ENCODE data around the gene HNRNPF. TPM values are rescaled to one million over a fixed set of nuclear protein-coding genes. Genes with fewer than 3 reads are reported as not detected.
A peak's percentile ranks its signal among the peaks of the same experiment; 100 is the strongest.

The HNRNPF gene
- total RNA-seq, 1 experiment from 2014 or later = 358 TPM

- peaks cover 62% of the 10 kb centered on the region for H3K36me3 Mint-ChIP-seq
- no peaks in the 10 kb centered on the region for H3K27me3 Mint-ChIP-seq (ENCODE audit: low read depth)
- no peak overlapping the region for H3K4me3 Mint-ChIP-seq
- no peaks in the 10 kb centered on the region for H3K9me3 Mint-ChIP-seq
- CTCF ChIA-PET = no interaction called here
- no peak for TF ChIP-seq NR3C1 (CRISPR knock-in tag; conservative IDR thresholded peaks at IDR 0.05; ENCODE audit: low read depth)
- no peak for TF ChIP-seq ZNF671 (CRISPR knock-in tag; IDR thresholded peaks at IDR 0.05)
- no peak for TF ChIP-seq MYBL2 (CRISPR knock-in tag; IDR thresholded peaks at IDR 0.05)
- TF ChIP-seq ESRRA (CRISPR knock-in tag; IDR thresholded peaks at IDR 0.05; ENCODE audit: borderline replicate concordance) = no peak
- no peak for TF ChIP-seq ERG (CRISPR knock-in tag; IDR thresholded peaks at IDR 0.05)
- no peak for TF ChIP-seq ATF3 (CRISPR knock-in tag; conservative IDR thresholded peaks at IDR 0.05)
- TF ChIP-seq OVOL2 (CRISPR knock-in tag; IDR thresholded peaks at IDR 0.05; ENCODE audit: borderline replicate concordance) = no peak
- H3K27ac Mint-ChIP-seq = peak overlapping the region; percentile 41; the same call in 1 of the 2 replicates
- POLR2A ChIA-PET = interaction anchor here (1.0 to 1.7 kb wide), 2 partner anchors 8 to 9 kb away, joined by 3 to 5 read pairs; no protein-coding TSS in a partner anchor
- H3K4me1 Mint-ChIP-seq = peaks cover 12% of the 10 kb centered on the region
- DNase-seq (ENCODE audit: low spot score) = no peak
- no peak for ATAC-seq
These were observed 21.9 kb downstream of the HNRNPF start for GRCh38 chr10:43386981-43387677.

DNA sequence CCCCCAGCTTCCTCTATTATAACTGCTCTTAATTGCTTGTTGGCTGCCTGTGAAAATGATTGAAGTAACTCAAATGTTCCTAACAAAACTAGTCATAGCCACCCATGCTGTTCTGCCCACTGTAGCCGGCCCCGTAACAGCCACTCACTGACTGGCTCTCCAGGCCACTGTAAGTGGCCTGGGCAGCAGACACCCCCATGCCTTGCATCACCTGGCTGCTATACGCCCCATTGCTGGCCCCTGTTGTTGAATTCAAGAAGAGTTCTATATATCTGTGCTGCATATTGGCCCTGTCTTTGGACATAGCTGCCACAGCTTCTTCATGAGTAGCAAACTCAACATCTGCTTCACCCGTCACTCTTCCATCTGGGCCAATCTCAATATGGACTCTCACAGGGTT is 22.4 kb downstream of the HNRNPF start:
- H3K27me3 Mint-ChIP-seq (ENCODE audit: low read depth) = no peaks in the 10 kb centered on the region
- no peaks in the 10 kb centered on the region for H3K9me3 Mint-ChIP-seq
- TF ChIP-seq, protein P1, sequence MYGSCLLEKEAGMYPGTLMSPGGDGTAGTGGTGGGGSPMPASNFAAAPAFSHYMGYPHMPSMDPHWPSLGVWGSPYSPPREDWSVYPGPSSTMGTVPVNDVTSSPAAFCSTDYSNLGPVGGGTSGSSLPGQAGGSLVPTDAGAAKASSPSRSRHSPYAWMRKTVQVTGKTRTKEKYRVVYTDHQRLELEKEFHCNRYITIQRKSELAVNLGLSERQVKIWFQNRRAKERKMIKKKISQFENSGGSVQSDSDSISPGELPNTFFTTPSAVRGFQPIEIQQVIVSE (CRISPR knock-in tag; IDR thresholded peaks at IDR 0.05; ENCODE audit: borderline replicate concordance) = no peak
- TF ChIP-seq, protein P2, sequence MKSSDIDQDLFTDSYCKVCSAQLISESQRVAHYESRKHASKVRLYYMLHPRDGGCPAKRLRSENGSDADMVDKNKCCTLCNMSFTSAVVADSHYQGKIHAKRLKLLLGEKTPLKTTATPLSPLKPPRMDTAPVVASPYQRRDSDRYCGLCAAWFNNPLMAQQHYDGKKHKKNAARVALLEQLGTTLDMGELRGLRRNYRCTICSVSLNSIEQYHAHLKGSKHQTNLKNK (CRISPR knock-in tag; IDR thresholded peaks at IDR 0.05) = no peak
- no peak for TF ChIP-seq MYBL2 (CRISPR knock-in tag; IDR thresholded peaks at IDR 0.05)
- no peak for TF ChIP-seq IRF2 (CRISPR knock-in tag; IDR thresholded peaks at IDR 0.05; ENCODE audit: borderline replicate concordance, low read depth)
- no peak for TF ChIP-seq TEAD1 (CRISPR knock-in tag; IDR thresholded peaks at IDR 0.05)
- TF ChIP-seq, protein P3, sequence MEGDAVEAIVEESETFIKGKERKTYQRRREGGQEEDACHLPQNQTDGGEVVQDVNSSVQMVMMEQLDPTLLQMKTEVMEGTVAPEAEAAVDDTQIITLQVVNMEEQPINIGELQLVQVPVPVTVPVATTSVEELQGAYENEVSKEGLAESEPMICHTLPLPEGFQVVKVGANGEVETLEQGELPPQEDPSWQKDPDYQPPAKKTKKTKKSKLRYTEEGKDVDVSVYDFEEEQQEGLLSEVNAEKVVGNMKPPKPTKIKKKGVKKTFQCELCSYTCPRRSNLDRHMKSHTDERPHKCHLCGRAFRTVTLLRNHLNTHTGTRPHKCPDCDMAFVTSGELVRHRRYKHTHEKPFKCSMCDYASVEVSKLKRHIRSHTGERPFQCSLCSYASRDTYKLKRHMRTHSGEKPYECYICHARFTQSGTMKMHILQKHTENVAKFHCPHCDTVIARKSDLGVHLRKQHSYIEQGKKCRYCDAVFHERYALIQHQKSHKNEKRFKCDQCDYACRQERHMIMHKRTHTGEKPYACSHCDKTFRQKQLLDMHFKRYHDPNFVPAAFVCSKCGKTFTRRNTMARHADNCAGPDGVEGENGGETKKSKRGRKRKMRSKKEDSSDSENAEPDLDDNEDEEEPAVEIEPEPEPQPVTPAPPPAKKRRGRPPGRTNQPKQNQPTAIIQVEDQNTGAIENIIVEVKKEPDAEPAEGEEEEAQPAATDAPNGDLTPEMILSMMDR (IDR thresholded peaks at IDR 0.05) = no peak
- TF ChIP-seq, protein P4, sequence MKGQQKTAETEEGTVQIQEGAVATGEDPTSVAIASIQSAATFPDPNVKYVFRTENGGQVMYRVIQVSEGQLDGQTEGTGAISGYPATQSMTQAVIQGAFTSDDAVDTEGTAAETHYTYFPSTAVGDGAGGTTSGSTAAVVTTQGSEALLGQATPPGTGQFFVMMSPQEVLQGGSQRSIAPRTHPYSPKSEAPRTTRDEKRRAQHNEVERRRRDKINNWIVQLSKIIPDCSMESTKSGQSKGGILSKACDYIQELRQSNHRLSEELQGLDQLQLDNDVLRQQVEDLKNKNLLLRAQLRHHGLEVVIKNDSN (CRISPR knock-in tag; IDR thresholded peaks at IDR 0.05) = no peak
- TF ChIP-seq, protein P5, sequence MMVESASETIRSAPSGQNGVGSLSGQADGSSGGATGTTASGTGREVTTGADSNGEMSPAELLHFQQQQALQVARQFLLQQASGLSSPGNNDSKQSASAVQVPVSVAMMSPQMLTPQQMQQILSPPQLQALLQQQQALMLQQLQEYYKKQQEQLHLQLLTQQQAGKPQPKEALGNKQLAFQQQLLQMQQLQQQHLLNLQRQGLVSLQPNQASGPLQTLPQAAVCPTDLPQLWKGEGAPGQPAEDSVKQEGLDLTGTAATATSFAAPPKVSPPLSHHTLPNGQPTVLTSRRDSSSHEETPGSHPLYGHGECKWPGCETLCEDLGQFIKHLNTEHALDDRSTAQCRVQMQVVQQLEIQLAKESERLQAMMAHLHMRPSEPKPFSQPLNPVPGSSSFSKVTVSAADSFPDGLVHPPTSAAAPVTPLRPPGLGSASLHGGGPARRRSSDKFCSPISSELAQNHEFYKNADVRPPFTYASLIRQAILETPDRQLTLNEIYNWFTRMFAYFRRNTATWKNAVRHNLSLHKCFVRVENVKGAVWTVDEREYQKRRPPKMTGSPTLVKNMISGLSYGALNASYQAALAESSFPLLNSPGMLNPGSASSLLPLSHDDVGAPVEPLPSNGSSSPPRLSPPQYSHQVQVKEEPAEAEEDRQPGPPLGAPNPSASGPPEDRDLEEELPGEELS (CRISPR knock-in tag; IDR thresholded peaks at IDR 0.05) = no peak
- TF ChIP-seq TEAD4 (CRISPR knock-in tag; IDR thresholded peaks at IDR 0.05) = no peak
- no peak for TF ChIP-seq ATF1 (CRISPR knock-in tag; IDR thresholded peaks at IDR 0.05)
- TF ChIP-seq, protein P6, sequence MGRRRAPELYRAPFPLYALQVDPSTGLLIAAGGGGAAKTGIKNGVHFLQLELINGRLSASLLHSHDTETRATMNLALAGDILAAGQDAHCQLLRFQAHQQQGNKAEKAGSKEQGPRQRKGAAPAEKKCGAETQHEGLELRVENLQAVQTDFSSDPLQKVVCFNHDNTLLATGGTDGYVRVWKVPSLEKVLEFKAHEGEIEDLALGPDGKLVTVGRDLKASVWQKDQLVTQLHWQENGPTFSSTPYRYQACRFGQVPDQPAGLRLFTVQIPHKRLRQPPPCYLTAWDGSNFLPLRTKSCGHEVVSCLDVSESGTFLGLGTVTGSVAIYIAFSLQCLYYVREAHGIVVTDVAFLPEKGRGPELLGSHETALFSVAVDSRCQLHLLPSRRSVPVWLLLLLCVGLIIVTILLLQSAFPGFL (CRISPR knock-in tag; IDR thresholded peaks at IDR 0.05; ENCODE audit: borderline replicate concordance) = no peak
- no peak for TF ChIP-seq ZNF263 (CRISPR knock-in tag; IDR thresholded peaks at IDR 0.05; ENCODE audit: low read depth)
- no peak for TF ChIP-seq GTF2I (CRISPR knock-in tag; conservative IDR thresholded peaks at IDR 0.05)
- TF ChIP-seq SOX15 (CRISPR knock-in tag; IDR thresholded peaks at IDR 0.05) = no peak
- TF ChIP-seq CBFB (CRISPR knock-in tag; IDR thresholded peaks at IDR 0.05; ENCODE audit: low read depth) = no peak
- TF ChIP-seq, protein P7, sequence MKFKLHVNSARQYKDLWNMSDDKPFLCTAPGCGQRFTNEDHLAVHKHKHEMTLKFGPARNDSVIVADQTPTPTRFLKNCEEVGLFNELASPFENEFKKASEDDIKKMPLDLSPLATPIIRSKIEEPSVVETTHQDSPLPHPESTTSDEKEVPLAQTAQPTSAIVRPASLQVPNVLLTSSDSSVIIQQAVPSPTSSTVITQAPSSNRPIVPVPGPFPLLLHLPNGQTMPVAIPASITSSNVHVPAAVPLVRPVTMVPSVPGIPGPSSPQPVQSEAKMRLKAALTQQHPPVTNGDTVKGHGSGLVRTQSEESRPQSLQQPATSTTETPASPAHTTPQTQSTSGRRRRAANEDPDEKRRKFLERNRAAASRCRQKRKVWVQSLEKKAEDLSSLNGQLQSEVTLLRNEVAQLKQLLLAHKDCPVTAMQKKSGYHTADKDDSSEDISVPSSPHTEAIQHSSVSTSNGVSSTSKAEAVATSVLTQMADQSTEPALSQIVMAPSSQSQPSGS (CRISPR knock-in tag; IDR thresholded peaks at IDR 0.05; ENCODE audit: borderline replicate concordance, low read depth) = no peak
- TF ChIP-seq FOXJ3 (CRISPR knock-in tag; IDR thresholded peaks at IDR 0.05; ENCODE audit: borderline replicate concordance) = no peak
- no peak for TF ChIP-seq NFYB (CRISPR knock-in tag; conservative IDR thresholded peaks at IDR 0.05; ENCODE audit: low read depth)
- H3K4me1 Mint-ChIP-seq = peaks cover 8% of the 10 kb centered on the region
- DNase-seq (ENCODE audit: low spot score) (no peak), ATAC-seq (no peak)
- POLR2A ChIA-PET = interaction anchor here (1.0 to 1.7 kb wide), 2 partner anchors 9 to 10 kb away, joined by 3 to 5 read pairs; no protein-coding TSS in a partner anchor
- CTCF ChIA-PET = no interaction called here
- no peak overlapping the region for H3K4me3 Mint-ChIP-seq
- H3K27ac Mint-ChIP-seq = peak overlapping the region; percentile 41
- H3K36me3 Mint-ChIP-seq = peaks cover 58% of the 10 kb centered on the region
